22Rv1 (cell line): ENCODE results near the gene SIPA1L3.

Experiments
- H3K27ac ChIP-seq: fragments of 450-650 bp; 2 replicates; pipeline ENCODE4 v1.5.1; 2017
- ZFX ChIP-seq: fragments of 450-650 bp; IDR thresholded peaks from 2 replicates; pipeline ENCODE4 v1.6.1; 2017; ENCODE audit warnings: antibody characterized with exemption, borderline replicate concordance
- TF ChIP-seq, protein P1 (sequence below): fragments of 450-650 bp; IDR thresholded peaks from 2 replicates; pipeline ENCODE4 v1.5.1; 2017; ENCODE audit warnings: mild to moderate bottlenecking

The SIPA1L3 gene

DNA sequence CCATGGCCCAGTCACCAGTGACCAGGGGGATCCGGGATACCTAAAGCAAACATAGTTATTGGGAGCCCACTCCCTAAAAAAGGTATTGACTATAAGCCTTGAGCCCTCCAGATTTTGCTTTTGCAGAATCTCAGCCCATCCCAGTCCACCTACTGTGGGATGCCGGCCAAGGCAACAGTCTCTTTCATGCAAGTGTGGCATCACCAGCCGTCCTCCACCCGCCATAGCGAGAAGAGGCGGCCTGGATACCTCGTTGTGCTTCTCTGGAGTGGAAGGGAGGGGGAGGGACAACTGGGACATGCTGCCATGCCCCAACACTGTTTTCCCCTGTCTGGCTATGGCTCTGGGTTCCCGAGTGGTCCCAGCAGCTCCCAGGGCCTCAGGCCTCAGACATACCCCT, 193.6 kb downstream of the SIPA1L3 start:
- no peak for TF ChIP-seq ZFX
- TF ChIP-seq, protein P1, sequence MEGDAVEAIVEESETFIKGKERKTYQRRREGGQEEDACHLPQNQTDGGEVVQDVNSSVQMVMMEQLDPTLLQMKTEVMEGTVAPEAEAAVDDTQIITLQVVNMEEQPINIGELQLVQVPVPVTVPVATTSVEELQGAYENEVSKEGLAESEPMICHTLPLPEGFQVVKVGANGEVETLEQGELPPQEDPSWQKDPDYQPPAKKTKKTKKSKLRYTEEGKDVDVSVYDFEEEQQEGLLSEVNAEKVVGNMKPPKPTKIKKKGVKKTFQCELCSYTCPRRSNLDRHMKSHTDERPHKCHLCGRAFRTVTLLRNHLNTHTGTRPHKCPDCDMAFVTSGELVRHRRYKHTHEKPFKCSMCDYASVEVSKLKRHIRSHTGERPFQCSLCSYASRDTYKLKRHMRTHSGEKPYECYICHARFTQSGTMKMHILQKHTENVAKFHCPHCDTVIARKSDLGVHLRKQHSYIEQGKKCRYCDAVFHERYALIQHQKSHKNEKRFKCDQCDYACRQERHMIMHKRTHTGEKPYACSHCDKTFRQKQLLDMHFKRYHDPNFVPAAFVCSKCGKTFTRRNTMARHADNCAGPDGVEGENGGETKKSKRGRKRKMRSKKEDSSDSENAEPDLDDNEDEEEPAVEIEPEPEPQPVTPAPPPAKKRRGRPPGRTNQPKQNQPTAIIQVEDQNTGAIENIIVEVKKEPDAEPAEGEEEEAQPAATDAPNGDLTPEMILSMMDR = no peak
- no peak overlapping the region for H3K27ac ChIP-seq

DNA sequence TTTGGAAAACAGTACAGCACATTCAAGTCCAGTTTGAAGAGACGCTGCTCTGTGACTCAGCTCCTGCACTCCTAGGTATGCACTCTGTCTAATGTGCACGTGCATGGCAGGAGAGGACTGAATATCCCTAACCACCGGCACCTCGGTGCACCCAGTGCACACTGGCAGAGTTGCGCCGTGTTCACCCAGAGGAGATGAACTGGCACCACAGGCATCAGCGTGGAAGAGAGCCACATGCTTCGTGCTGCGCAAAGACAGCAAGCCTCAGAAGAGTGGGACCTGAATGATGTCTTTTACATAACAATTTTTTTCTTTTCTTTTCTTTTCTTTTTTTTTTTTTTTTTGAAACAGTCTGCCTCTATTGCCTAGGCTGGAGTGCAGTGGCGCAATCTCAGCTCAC, 194.7 kb downstream of the SIPA1L3 start:
- H3K27ac ChIP-seq = no peak overlapping the region
- no peak for TF ChIP-seq ZFX
- TF ChIP-seq, protein P1 = no peak

DNA sequence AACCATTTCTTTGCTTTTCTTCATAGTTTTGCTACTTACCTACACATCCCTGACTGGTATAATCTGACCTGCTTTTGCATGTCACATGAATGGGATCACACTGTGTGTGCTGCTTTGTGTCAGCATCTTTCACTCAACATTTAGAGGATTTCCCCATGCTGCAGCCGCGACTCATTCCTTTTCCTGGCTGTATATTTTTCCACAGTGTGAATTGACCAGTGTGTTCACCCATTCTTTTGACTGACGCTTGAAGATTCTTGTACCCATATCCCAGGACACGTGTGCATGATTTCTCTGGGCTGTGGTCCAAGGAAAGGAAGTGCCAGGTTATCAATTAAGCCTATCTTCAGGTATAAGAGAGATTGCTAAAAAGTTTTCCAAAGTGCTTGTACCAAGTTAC, 198.6 kb downstream of the SIPA1L3 start:
- H3K27ac ChIP-seq = no peak overlapping the region
- no peak for TF ChIP-seq ZFX
- TF ChIP-seq, protein P1 = no peak

DNA sequence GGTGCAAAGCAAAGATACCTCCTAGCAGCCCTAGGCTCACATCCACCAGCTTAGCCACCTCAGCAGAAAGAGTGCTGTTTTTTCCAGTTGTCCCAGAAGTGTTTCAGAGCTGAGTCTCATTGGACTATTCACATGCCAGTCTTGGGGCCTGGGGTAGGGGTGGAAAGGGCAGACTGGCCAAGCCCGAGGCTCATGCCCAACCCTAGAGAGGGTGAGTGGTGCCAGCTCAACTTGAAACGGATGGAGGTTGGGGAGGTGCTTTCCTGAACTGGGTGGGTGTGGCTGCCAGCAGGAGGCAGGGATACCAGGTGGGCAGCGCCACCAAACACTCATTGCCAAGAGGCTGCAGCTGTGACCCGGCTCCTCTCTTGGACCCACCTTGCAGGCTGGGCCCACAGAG, 200.1 kb downstream of the SIPA1L3 start:
- TF ChIP-seq, protein P1 = no peak
- no peak for TF ChIP-seq ZFX
- H3K27ac ChIP-seq = no peak overlapping the region

DNA sequence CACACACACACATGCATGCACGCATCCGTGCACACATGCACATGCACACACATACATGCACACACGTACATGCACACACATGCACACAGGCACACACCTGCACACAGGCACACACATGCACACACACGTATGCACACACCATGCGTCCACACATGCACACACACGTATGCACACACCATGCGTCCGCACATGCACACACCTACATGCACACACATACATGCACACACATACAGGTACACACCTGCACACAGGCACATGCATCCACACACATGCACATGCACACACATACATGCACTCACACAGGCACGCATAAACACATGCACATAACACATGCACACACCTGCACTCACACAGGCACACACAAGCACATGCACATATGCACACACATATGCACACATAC, 204.9 kb downstream of the SIPA1L3 start:
- TF ChIP-seq, protein P1 = no peak
- TF ChIP-seq ZFX = no peak
- no peak overlapping the region for H3K27ac ChIP-seq

DNA sequence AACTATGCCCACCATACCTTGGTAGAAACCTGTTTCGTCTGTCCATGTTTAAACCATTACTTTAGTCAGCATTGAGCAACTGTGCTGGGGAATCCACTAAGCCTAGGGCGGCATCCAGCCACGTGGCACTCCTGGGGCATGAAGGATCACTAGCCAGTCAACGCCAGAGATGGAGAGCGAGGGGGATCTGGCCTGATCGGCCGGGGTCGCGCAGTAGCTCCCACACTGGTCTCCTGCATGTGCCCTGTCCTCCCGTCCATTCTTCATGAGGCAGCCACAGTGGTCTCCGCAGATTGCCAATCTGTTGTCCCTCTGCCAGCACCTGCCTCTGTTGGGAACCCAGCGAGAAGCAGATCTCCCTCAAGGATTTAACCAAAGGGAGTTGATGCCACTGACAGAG, 207.6 kb downstream of the SIPA1L3 start:
- no peak for TF ChIP-seq ZFX
- TF ChIP-seq, protein P1 = no peak
- H3K27ac ChIP-seq = no peak overlapping the region

DNA sequence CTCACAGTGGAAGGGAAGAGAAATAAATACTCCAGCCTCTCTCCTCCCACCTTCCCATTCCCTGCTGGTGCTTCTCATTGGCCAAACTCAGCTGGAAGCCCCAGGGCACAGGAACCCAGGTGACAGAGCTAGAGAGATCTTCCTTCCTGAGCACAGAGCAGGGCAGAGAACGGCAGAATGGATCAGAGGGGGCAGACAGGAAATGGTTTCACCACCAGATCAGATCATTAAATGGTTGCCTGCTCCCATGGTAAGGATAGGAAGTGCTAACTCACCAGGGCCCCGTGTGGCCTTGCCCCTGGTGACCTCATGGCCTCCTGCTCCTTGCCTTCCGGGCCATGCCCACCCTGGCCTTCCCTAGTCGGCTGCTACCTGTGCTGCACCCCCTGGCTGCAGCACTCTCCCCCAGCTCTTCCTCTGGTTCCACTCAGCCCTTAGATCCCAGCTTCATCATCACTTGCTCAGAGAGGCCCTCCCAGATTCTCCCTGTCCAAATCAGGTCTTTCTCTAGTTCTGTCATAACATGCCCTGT, 208.3 kb downstream of the SIPA1L3 start:
- H3K27ac ChIP-seq = no peak overlapping the region
- TF ChIP-seq, protein P1 = no peak
- TF ChIP-seq ZFX = no peak
